Activated CD8-positive, alpha-beta memory T cell treated with anti-CD3 and anti-CD28 coated beads for 36 hours (primary cell): ENCODE results near the gene HOXB7. TPM values are rescaled to one million over a fixed set of nuclear protein-coding genes. Genes with fewer than 3 reads are reported as not detected.

Source experiments
- CTCF ChIA-PET: fragments of 350-600 bp; sonication (Branson Sonifier 250); formaldehyde crosslinking; loops from one replicate; lab custom pipeline; 2021; ENCODE audit warnings: antibody characterized with exemption; lab: Charles Lee
- POLR2A ChIA-PET: fragments of 350-600 bp; sonication (Branson Sonifier 250); formaldehyde crosslinking; loops from one replicate; lab custom pipeline; 2021; ENCODE audit warnings: antibody characterized with exemption; lab: Charles Lee
- total RNA-seq, 2 experiments: library from RNA; stranded (reverse); gene quantifications; one replicate each; pipeline ENCODE4 v1.2.3, GENCODE V29; 2021

Gene HOXB7
- total RNA-seq, 2 experiments from 2014 or later: 0.59 to 0.73 TPM

DNA sequence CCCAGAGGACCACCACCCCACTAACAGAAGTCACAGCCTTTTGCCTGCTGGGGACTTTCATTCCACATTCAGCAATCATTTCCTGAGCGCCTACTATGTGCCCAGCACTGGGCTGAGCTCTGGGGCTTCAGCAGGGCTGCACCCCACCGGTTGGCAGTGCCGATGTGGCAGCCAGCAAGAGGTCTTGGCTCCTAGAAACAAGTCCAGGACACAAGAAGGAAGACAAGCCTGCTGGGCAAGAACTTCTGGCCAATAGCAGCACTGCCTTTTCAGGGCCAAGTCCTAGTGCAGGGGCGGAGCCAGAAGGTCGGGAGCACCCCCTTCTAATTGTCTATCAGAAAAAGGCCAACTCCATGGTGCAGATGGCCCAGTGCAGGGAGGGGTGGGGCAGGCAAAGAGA is 28.3 kb upstream of the HOXB7 start:
- POLR2A ChIA-PET: no interaction called here

DNA sequence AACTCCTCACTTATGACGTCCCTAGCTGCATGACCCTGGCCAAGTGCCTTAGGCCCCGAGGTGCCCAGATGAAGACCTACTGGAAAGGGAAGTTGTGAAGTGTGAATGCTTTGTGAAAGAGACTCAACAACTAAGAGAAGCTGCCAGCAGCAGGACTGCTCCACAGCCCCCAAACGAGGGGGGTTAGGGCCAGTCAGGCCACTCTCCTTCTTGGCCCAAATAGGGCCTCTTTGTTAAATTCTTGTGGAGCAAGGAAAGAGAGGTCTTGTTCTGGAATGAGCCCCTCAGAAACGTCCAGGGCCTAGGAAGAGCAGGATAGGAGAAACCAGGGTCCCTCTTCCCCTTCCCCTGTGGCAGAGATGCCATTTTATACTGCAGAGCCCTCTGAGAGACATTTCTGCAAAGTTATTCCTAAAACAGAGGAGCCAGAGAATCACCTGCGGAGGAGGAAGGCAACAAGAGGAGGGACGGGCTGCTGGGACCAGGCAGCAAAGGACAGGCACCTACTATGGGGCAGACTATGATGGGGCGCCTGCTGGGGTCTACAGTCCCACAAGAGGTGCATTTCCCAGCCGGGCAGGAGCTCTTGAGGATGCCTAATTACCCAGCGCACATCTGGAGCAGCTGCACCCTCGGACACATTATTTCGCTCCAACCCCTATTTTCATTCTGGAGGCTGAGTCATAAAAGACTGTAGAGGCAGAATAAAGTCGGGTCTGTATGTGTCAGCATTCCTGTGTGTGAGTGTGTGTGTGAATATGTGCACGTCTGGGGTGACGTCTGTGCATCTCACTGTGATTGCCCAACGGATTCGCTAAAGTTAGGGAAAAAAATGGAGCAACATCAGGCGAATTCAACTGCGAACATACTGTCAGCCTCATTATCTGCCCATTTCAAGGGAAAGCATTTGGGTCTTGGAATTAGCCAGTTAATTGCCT is 26.8 kb upstream of the HOXB7 start:
- CTCF ChIA-PET: interaction anchor here (0.7 to 2.9 kb wide), 6 partner anchors 11 to 80 kb away, joined by 3 to 25 read pairs (median 6); partner anchors contain the start of gene HOXB9
- POLR2A ChIA-PET: no interaction called here

More for the DNA sequence above, 28.3 kb upstream of the HOXB7 start:
- CTCF ChIA-PET: interaction anchor here (0.7 kb wide), 1 partner anchor 38 kb away, joined by 4 read pairs; no protein-coding TSS in a partner anchor

DNA sequence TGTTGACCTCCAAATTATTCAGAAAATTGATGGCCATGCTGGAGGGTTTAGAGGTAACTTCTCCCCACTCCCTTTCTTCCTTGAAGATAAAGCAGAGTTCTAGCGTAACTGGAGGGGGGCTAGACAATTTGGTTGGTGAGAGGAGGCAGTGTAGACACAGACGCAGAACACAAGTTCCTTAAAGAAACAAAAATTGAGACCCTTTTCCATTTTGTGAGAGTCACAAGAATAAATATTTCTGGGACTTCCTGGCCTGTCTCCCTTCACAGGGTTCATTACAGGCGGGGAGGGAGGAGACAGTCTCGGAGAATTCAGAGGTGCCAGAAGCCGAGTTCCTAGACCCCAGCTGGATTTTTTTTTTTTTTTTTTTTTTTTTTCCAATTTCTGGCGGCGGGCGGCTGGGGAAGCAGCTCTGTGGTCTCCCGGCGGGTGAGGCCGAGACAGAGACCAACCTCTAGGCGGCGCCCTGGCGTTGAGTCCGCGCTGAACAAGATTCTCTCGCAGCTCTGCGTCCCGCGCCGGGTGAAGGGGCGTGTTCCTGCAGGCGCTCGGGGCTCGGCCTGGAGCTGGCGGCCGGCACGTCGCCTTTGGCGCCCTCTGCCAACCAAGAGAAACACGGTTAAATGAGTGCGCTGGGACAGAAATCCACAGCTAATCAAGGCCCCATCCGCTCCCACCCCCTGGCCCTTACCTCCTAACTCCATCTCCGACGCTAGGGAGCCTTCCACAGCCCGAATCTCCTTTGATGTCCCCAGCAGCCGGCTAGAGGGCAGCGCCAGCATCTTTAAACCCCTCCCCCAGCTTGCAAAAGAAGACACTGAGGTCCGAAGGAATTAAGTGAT is 25.6 kb upstream of the HOXB7 start:
- CTCF ChIA-PET: interaction anchor here (0.7 to 2.9 kb wide), 17 partner anchors 10 to 731 kb away, joined by 3 to 25 read pairs (median 5); partner anchors contain the start of genes HOXB9 and PRAC2
- POLR2A ChIA-PET: no interaction called here

DNA sequence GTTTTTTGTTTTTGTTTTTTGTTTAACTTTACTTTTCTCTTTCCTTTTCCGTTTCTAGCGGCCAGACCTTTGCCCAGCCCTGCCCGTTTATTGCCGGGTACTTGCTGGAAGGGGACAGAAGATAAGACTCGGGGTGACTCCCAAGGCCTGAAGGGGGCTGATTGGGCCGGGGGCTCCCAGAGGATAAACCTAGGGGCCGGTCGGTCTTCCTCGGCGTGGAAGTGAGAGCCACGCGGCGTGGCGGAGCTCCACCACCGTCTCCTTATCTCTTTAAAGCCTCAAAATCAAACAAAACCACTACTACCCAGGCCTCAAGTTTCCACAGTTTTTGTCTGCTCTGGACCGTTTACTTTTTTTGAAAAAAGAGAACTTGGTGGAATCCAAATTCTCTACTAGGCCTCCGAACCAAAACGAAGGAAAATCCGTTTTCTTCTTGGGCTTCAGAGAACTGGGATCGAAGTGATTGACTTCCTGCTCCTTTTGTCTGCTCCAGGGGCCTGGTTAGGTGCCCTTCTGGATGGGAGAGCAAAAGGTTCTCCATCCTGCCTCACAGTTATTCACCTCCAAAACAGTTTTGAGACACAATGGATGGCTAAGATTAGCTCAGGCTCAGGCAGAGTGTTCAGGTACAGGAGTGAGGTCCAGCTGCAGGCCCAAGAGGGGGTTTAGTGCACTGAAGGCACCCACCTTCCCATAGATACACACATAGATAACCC is 23.8 kb upstream of the HOXB7 start:
- POLR2A ChIA-PET: no interaction called here
- CTCF ChIA-PET: interaction anchor here (1.1 to 2.9 kb wide), 2 partner anchors 8 to 91 kb away, joined by 3 to 25 read pairs; partner anchors contain the start of gene HOXB9

DNA sequence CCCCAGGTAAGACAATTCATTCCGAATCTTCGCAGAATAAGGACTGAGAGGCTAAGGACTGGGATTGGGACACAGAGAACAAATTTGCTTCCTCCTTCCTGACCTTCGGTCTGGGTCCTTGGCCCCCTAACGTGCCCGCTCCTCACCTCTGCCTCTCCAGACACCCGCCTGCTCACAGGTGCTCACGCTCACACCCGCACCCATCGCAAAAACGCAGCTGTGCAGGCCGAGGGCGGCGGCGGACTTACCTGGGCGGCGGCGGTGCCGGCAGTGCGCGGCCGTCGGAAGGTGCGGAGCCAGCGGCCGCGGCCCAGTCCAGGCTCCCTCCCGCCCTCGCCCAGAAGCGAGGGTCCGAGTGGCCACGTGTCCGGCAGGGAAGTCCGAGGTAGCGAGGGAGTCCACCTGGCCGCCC is 22.5 kb upstream of the HOXB7 start:
- ChIA-PET POLR2A (no interaction called here), CTCF (interaction anchor here (1.2 to 2.3 kb wide), 2 partner anchors 15 to 21 kb away, joined by 3 to 6 read pairs; no protein-coding TSS in a partner anchor)

DNA sequence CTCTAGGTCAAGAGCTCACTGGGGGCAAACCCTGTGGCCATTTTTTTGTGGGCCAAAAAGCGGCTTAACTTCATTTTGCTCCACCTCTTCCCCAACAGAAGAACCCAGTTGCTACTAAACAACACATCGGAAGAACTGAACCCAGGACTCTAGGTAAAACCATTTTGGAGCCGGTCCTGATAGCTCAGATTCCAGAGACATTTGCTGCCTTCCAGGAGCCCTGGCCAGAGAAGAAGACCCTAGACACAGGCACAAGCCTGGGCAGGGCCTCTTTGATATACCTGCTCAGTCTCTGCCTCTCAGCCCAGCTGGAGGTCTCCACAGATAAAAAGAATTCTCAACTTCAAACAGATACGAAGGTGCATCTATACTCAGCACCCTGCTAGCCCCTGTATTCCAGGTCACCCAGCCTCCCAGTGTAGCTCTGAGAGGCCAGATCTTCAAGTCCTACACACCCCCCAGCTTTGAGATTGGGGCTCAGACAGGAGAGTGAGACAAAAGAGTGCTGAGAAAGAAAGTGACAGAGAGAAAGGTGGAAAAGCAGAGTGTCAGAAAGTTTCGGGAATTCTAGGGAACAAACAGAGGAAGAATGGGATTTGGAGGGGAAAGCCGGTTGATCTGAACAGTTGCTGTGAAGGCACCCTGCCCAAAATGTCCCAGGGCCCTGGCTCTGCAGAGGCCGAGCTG is 21.9 kb upstream of the HOXB7 start:
- ChIA-PET POLR2A (no interaction called here), CTCF (interaction anchor here (0.6 to 2.3 kb wide), 6 partner anchors 12 to 665 kb away, joined by 3 to 6 read pairs (median 4); no protein-coding TSS in a partner anchor)

DNA sequence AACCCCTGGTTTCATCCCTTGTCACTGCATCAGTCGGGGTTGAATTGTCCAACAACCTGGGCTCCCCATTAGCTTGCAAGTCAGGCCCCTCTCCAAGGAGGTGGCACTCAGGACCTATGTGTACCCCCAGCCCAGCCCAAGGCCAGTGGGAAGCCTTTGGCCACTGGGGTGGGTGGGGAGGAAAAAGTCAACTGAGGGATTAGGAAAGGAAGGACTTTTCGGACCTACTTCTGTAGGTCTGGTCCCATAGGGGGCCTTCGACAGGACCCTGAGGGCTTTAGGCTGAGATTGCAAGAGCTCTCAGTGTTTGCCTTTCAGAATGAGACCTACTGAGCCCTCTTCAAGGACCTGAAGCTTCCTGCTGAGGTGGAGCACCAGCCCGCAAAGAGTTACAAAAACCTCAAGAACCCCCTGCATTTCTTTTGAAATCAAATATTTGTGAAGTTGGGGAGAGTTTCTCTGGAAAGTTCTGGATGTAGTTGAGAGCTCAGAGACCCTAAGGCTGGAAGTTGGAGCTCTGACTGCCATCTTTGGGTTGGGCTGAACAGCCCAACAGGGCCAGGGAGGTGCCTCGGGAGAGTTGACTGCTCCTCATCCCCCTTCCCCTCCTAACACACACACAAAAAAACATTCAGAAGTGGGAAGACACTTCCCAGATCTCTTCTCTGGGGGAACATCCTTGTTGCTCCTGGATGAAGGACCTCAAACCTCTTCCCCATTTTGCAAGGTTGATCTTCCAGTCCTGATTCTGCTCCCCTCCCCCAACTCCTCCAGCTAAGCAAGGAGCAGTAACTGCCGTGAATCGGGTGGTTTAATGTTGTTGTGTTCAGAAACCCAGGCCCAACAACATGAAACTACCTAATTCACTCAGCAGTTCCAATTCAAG is 21.1 kb upstream of the HOXB7 start:
- ChIA-PET POLR2A (no interaction called here), CTCF (interaction anchor here (0.6 to 2.3 kb wide), 6 partner anchors 11 to 666 kb away, joined by 3 to 6 read pairs (median 4); no protein-coding TSS in a partner anchor)

DNA sequence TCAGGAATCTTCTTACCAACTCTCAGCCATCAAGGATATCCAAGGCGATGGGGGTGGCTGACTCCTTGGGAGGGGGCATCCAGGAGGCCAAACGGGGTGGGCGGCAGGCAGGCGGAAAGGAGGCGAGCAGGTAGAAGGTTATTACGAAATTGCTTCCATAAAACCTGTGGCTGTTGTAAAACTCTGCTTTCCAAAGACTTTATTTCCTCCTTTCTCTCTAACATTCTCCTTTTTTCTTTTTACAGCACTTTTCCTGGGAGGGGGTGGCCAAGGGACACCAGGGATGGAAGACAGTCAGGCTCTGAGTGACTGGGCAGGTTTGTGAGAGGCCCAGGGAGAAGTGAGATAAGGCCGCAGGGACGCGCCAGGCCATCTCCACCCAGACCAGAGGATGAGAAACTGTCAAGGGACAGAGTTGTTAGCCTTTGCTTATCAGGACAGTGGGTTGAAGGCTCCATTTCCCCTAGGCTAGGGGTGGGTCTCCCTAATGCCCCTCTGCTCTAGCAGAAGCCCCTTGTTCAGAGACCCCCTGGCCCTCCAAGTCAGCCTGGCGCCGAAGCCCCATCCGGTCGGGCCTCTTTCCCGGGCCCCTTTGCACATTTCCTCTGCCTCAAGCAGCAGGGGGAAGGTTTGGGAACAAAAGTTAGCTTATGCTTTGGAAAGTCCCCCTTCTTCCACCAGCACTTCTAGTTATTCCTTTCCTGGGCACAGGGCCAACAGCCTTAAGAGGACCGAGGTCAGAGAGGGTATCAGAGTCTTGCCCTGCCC is 20.3 kb upstream of the HOXB7 start:
- ChIA-PET POLR2A (no interaction called here), CTCF (interaction anchor here (1.3 to 2.3 kb wide), 2 partner anchors 12 to 48 kb away, joined by 5 to 6 read pairs; no protein-coding TSS in a partner anchor)

DNA sequence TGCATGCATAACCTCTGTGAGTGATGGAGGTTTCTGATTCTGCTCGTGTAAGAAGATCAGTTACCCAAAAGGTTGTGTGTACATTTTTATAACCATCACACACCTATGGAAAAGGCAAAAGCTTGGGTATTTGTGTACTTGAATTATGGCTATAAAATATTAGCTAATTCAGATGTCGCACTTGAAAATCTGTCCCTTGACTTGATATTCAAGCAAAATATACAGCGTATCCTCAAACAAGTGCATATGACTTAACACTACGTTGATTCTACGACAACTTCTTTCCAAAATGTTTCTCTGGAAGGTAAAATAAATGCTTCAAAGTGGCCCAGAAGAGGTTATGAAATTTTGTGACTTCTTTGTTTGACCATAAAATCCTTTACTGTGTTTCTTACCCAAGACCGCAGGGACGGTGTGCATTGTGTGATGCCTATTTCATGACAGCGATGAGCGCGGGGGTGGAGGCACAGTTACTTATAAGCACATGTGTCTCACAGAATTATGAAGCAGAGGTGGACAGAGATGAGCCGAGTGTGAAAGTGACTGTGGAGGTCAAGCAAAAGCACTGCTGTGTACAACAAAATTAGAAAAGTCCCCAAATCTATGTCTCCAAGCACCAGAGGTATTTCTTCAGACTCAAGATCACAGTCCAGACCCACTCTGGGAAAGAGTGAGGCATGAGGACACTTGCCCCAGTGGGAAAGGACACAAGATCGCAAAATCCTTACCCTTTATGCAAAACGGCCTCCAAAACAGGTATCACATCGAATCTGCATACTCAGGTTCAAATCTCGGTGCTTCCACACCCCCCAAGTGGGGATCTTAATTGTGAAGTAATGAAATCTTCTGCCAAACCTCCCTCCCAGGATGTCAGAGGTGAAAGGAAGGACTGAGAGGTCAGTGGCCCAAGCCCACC is 19.4 kb upstream of the HOXB7 start:
- POLR2A ChIA-PET: no interaction called here
- CTCF ChIA-PET: interaction anchor here (1.3 kb wide), 1 partner anchor 12 kb away, joined by 5 read pairs; no protein-coding TSS in a partner anchor

DNA sequence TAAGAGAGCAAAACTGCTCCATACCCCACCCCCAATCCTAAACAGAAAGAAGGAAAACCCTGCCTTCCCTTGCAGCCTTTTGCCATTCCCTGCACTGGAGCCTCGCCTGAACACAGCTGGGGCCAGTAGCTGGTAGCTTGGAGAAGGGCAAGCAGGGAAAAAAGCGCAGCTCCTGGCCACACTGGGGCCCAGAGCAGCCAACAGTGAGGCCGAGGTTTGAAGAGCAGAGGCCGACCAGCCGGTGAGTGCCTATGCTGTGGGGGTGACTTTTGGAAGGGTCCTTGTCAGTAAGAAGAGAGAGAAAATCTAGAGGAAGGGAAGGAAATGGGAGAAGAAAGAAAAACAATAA is 18.6 kb upstream of the HOXB7 start:
- ChIA-PET CTCF (interaction anchor here (1.3 kb wide), 1 partner anchor 11 kb away, joined by 5 read pairs; no protein-coding TSS in a partner anchor), POLR2A (no interaction called here)

DNA sequence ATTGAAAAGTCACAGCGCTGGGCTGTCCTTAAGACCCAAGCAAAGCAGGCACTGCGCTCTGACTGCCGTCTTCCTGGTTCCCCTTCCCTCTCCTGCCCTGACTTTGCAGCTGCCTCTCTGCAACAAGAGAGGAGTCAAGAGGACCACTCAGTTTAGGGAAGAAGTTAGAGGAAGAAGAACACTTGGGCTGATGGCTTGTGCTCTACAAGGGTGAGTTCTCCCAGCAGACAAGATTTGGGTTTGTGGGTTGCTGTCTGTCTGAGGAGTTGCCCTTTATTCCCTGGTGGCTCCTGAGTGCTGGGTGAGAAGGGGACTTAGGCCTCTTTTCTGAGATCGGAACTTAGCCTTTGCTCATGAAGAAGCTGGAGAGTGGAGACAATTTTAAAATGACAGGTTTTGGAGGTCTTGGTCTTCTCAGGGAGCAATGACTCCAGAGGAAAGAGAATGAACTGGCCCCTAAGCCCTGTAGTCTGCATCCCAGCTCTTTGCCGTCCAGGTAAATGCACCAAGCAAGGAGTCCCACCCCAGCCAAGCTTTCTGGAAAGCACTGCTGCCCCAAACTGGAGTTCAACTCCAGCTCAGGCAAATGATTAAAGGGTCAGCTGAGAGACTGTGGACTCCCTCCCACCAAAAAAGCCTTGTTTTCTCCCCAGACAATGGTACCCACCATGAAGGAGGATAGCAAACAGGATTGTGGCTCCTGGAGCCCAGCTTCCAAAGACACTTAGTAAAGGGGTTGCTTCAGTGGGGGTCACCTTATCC is 18.0 kb upstream of the HOXB7 start:
- CTCF ChIA-PET: interaction anchor here (1.0 to 4.1 kb wide), 3 partner anchors 7 to 12 kb away, joined by 3 to 25 read pairs (median 5); no protein-coding TSS in a partner anchor
- POLR2A ChIA-PET: interaction anchor here (0.5 kb wide), 1 partner anchor 526 kb away, joined by 3 read pairs; no protein-coding TSS in a partner anchor

DNA sequence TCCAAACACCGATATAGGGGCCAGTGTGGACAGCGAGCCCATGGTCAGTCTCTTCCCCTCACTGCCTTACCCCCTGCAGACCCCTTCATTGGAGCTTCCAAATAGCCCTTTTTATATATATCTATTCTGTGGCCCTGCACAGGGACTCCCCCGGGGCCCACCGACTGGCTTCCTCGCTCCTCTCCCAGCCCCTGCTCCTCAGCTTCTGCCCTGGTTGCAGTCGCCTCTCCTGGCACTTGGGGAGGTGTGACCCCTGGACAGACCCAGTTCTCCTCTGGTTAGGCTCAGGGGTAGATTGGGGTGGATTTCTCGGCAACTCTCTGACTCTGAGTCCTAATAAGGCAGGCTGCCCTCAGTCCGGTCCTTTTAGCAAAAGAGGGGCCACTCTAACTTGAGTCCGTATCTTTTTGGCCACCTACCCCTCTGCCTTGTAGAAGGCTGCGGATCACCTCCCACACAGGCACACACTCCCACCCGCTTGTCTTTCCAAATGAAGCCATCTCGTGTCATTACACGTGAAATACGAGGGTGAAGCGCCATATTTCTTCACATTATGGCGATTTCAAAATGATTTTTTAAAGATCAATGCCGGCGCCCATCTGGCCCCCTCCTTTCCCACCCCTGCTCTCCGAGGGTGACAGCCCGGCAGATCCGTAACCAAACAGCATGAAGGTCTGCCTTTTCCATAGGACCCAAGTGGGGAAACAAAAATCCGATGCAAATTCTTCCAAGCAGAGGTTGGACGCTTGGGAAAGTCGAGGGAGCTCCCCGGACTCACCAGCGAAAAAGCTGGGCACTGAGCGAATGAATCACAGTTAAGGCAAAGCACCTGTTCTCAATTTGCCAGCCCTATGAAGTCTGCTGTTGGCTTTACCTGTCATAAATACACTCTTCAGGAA is 17.1 kb upstream of the HOXB7 start:
- ChIA-PET POLR2A (no interaction called here), CTCF (interaction anchor here (1.0 to 4.1 kb wide), 5 partner anchors 8 to 15 kb away, joined by 3 to 25 read pairs (median 3); partner anchors contain the start of gene HOXB8)

DNA sequence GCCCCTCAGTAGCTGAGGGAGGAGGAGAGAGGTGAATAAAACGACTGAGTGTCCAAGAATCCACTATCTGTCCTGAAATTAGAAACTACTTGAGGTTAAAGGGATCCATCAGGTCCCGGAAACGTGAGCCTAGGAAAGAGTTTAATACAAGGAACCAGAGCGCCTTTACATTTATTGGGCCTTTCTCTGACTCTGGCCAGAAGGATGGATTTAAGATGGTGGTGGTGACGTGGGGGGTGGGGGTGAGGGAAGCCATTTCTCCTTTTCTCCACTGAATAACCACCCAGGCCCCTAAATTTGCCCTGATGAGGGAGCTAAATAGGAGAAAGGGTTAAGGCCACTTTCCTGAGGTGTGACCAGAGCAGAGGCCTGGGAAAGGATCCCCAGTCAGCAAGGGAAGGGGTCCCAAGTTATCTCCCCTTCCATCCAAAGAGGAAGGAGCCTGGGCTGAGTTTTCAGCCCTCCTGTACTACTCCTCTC is 16.3 kb upstream of the HOXB7 start:
- ChIA-PET CTCF (interaction anchor here (1.1 to 4.1 kb wide), 6 partner anchors 9 to 50 kb away, joined by 3 to 25 read pairs (median 3); partner anchors contain the start of gene HOXB8), POLR2A (no interaction called here)
